NB4 (cell line): Measurements from ENCODE around the gene TMEM233.
"Not testable (repeated sequence)": the region's sequence is repeated elsewhere in the genome, so short reads cannot be mapped to it uniquely, and the experiment has no call there.

Experiments used
- DNase-seq: peaks from one replicate; pipeline ENCODE4 v3.0.0; 2010; ENCODE audit warnings: low read depth
- H3K4me3 ChIP-seq: one replicate; pipeline ENCODE4 v1.5.1; 2011; ENCODE audit warnings: mild to moderate bottlenecking, low read depth, low read length, moderate library complexity
- CTCF ChIP-seq: IDR thresholded peaks from one replicate; pipeline ENCODE4 v1.5.1; 2012; ENCODE audit warnings: low read depth, low read length
- MAX ChIP-seq: IDR thresholded peaks from 2 replicates; pipeline ENCODE4 v1.6.1; 2011; ENCODE audit warnings: low read depth, low read length
- MYC ChIP-seq: IDR thresholded peaks from 2 replicates; pipeline ENCODE4 v1.6.1; 2011; ENCODE audit warnings: low read depth, low read length
- POLR2A ChIP-seq: IDR thresholded peaks from 2 replicates; pipeline ENCODE4 v1.6.1; 2011; ENCODE audit warnings: mild to moderate bottlenecking; ENCODE audit not compliant: insufficient read length; ENCODE audit errors: extremely low read depth

The TMEM233 gene

GRCh38 chr12:119609358-119609757 is 15.8 kb downstream of the TMEM233 start:
- DNase-seq: no peak
- no peak for TF ChIP-seq POLR2A
- no peak for TF ChIP-seq MYC
- TF ChIP-seq CTCF: no peak
- no peak for TF ChIP-seq MAX
- H3K4me3 ChIP-seq: no peak overlapping the region

DNA sequence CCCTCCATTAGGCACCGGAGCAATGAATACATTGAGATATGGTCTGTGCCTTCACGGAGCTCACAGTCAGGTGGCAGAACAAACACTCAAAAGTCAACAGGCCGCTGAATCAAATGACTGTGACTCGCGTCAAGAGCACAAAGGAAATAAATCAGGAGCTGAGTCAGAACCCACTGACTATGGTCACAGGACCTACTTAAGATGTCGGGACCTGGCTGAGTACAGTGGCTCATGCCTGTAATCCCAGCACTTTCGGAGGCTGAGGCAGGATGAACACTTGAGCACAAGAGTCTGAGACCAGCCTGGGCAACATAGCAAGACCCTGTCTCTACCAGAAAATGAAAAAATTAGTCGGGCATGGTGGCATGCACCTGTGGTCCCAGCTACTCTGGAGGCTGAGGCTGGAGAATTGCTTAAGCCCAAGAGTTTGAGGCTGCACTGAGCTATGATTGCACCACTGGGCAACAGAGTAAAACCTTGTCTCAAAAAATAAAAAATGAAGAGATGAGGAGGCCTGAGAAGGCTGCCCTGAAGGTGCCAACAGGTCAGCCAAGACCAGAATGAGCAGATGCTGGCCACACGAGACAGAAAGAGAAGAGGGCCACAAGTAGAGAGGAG is 19.9 kb downstream of the TMEM233 start:
- DNase-seq: no peak
- TF ChIP-seq POLR2A (no peak), MYC (no peak), CTCF (no peak), MAX (no peak)
- H3K4me3 ChIP-seq: no peak overlapping the region

DNA sequence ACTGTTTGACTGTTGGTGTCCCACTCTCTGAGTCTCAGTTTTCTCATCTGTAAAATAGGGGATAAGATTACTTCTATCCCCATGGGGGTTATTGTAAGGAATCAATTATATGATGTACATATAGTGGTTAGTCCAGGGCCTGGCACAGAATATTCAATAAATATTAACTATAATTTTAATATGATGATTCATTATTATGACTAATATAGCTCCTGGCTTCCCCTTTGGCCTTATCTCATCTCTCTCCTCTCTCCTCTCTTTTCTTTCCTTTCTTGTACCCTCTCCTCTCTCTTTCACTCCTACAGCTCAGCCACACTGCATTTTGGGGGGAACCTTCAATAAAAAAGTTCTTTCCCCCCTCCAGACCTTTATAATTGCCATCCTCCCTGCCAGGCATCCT is 21.1 kb downstream of the TMEM233 start:
- DNase-seq: no peak
- no peak overlapping the region for H3K4me3 ChIP-seq
- TF ChIP-seq POLR2A: no peak
- no peak for TF ChIP-seq MAX
- TF ChIP-seq MYC: no peak
- TF ChIP-seq CTCF: no peak

- DNase-seq: no peak
- H3K4me3 ChIP-seq: no peak overlapping the region
- no peak for TF ChIP-seq MYC
Observed at GRCh38 chr12:119615518-119616475, 22.2 kb downstream of the TMEM233 start.

GRCh38 chr12:119618328-119618896 is 24.8 kb downstream of the TMEM233 start:
- not testable (repeated sequence) for H3K4me3 ChIP-seq, DNase-seq

DNA sequence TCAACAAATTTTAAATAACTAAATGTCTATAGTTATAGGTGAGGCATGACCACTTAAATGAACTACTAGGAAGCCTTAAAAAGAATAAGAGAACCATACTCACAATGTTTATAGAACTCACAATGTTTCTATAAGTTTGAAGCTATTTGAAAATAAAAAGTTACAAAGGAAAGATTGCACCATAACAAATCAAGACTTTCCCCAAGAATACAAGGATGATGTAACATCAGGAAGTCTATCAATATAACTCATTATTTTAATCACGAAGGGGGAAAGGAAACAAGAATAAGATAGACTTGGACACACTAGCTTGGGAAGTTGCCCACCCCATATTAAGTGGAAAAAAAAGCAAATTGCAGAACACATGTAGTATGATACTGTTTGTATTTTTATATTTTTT is 26.9 kb downstream of the TMEM233 start:
- DNase-seq: no peak
- TF ChIP-seq MAX (no peak), MYC (no peak), POLR2A (no peak), CTCF (no peak)

GRCh38 chr12:119621878-119622277 is 28.3 kb downstream of the TMEM233 start:
- TF ChIP-seq POLR2A (no peak), MYC (no peak)
- no peak for DNase-seq
- H3K4me3 ChIP-seq: no peak overlapping the region

More for the DNA sequence above, 26.9 kb downstream of the TMEM233 start:
- H3K4me3 ChIP-seq: no peak overlapping the region
